ENCODE data around the gene EIPR1.

EIPR1 gene

GRCh38 chr2:3214065-3214464 lies 163.6 kb downstream of the EIPR1 start:
- FAIRE-seq (no peak), DNase-seq (ENCODE audit: insufficient read length, low spot score) (no peak)
- TF ChIP-seq CTCF (IDR thresholded peaks at IDR 0.05; ENCODE audit: insufficient read depth, missing control alignments): no peak

DNA sequence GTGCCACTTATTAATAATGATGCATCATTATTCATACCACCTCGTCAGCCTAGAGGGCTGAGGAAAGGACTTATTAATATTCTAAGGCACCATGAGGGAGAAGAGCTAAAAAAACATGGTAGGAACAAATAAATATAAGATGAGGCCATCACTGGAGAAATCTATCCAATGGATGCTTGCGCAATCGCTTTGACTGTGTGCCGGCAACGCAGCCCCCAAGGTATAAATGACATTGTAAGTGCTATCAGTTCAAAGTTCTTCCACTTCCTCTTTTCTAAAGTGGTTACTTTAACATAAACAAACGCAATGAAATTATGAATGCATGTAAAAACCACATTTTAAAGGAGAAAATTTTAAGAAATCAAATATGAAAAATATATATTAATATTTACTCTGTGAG lies 164.6 kb downstream of the EIPR1 start:
- DNase-seq (ENCODE audit: insufficient read length, low spot score): no peak
- no peak for TF ChIP-seq CTCF (IDR thresholded peaks at IDR 0.05; ENCODE audit: insufficient read depth, missing control alignments)
- no peak for FAIRE-seq

GRCh38 chr2:3212061-3212362 lies 165.6 kb downstream of the EIPR1 start:
- TF ChIP-seq CTCF (IDR thresholded peaks at IDR 0.05; ENCODE audit: insufficient read depth, missing control alignments): no peak
- no peak for FAIRE-seq
- no peak for DNase-seq (ENCODE audit: insufficient read length, low spot score)

DNA sequence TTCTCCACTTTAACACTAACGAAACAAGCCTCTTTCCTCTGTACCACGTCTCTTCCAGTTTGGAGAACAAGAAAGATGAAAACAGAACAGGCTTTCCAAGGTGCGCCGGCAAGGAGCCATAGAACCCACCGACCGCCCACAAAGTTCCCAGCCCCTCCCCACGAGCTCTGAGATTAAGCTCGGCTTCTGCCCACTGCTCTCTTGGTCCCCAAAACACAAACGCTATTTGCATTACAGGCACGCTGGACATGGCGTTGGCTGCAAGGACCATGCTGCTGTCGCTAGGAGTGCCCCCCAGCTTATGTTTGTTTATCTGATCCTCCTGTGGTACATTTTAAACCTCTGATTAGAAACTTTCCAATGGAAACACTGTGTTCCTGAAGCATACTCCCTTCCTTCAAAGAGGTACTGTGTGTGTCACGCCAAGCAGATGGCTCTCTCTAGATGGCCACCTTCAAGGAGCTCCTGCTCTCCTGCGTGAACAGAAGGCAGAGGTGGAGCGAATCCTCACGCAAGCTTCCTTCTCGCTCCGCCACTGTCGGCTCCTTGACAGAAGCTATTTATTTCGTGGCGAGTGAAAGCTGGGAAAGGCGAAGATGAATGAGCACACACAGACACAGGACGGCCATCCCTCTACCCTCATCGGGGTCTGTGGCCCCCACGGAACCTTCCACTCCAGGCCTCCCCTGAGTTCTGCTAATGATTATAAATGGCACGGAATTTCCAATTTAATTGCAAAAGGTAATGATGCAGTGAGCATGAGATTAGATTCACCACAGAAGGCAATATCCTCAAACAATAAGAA lies 166.2 kb downstream of the EIPR1 start:
- no peak for DNase-seq (ENCODE audit: insufficient read length, low spot score)
- no peak for TF ChIP-seq CTCF (IDR thresholded peaks at IDR 0.05; ENCODE audit: insufficient read depth, missing control alignments)
- no peak for FAIRE-seq

GRCh38 chr2:3210257-3210656 lies 167.4 kb downstream of the EIPR1 start:
- DNase-seq (ENCODE audit: insufficient read length, low spot score) (no peak), FAIRE-seq (no peak)
- TF ChIP-seq CTCF (IDR thresholded peaks at IDR 0.05; ENCODE audit: insufficient read depth, missing control alignments): no peak

GRCh38 chr2:3209258-3209657 lies 168.4 kb downstream of the EIPR1 start:
- FAIRE-seq (no peak), DNase-seq (ENCODE audit: insufficient read length, low spot score) (no peak)
- no peak for TF ChIP-seq CTCF (IDR thresholded peaks at IDR 0.05; ENCODE audit: insufficient read depth, missing control alignments)

DNA sequence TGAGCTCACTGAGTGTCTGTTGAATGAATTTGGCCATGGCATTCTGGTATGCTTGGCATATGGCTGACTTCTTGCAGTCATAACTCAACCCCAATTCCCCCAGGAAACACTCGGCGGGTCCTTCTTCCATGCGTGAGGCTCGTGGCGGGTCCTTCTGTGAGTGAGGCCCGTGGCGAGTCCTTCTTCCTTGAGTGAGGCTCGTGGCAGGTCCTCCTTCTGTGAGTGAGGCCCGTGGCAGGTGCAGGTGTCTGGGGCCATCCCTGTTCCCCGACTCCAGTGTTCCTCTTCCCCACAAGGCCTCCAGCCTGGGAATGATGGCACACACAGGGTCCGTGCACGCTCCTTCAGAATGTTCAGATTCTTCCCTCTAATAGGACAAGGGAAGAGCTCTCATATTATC lies 169.0 kb downstream of the EIPR1 start:
- TF ChIP-seq CTCF (IDR thresholded peaks at IDR 0.05; ENCODE audit: insufficient read depth, missing control alignments): no peak
- DNase-seq (ENCODE audit: insufficient read length, low spot score) (no peak), FAIRE-seq (no peak)

Data from D721Med (cell line).